Activated CD8-positive, alpha-beta memory T cell treated with anti-CD3 and anti-CD28 coated beads, Interleukin-2, amount 10 ng/mL, durations not matched to agents 7 days and 5 days (primary cell): ENCODE results near the gene ZNF41. TPM values are rescaled to one million over a fixed set of nuclear protein-coding genes. Genes with fewer than 3 reads are reported as not detected.

Source experiments
- ATAC-seq: fragments of 150-1000 bp; cut with Tn5 transposase; one replicate; pipeline ENCODE4 v1.10.0; 2021; ENCODE audit warnings: moderate library complexity
- CTCF ChIA-PET: fragments of 350-600 bp; sonication (Branson Sonifier 250); formaldehyde crosslinking; loops from one replicate; lab custom pipeline; 2021; ENCODE audit warnings: antibody characterized with exemption; lab: Charles Lee
- DNase-seq: peaks from one replicate; pipeline ENCODE4 v3.0.0-alpha.2; 2020
- H3K27ac Mint-ChIP-seq: one replicate; pipeline ENCODE4 v1.8.0; 2021; ENCODE audit warnings: mild to moderate bottlenecking, mixed read lengths
- H3K27me3 Mint-ChIP-seq: one replicate; pipeline ENCODE4 v1.8.0; 2021; ENCODE audit warnings: mixed read lengths
- H3K36me3 Mint-ChIP-seq: one replicate; pipeline ENCODE4 v1.8.0; 2021; ENCODE audit warnings: mild to moderate bottlenecking, mixed read lengths
- H3K4me1 Mint-ChIP-seq: one replicate; pipeline ENCODE4 v1.8.0; 2021; ENCODE audit warnings: mixed read lengths
- H3K4me3 Mint-ChIP-seq: one replicate; pipeline ENCODE4 v1.8.0; 2021; ENCODE audit warnings: mild to moderate bottlenecking, moderate library complexity, mixed read lengths
- H3K9me3 Mint-ChIP-seq: one replicate; pipeline ENCODE4 v1.8.0; 2022; ENCODE audit warnings: low read depth, mixed read lengths
- total RNA-seq, 2 experiments: library from RNA; stranded (reverse); gene quantifications; one replicate each; pipeline ENCODE4 v1.2.3, GENCODE V29; 2021

The ZNF41 gene
- total RNA-seq, 2 experiments from 2014 or later = 9.5 to 10.4 TPM

- no peak for ATAC-seq
- no peaks in the 10 kb centered on the region for H3K27me3 Mint-ChIP-seq
- peaks cover 29% of the 10 kb centered on the region for H3K4me1 Mint-ChIP-seq
- CTCF ChIA-PET = interaction anchor here (0.9 to 1.3 kb wide), 2 partner anchors 42 to 97 kb away, joined by 3 read pairs; no protein-coding TSS in a partner anchor
- peaks cover 13% of the 10 kb centered on the region for H3K36me3 Mint-ChIP-seq
- peak overlapping the region; percentile 43 for H3K27ac Mint-ChIP-seq
- H3K4me3 Mint-ChIP-seq = peak overlapping the region; percentile 95
- no peak for DNase-seq
- H3K9me3 Mint-ChIP-seq = no peaks in the 10 kb centered on the region
Measured at GRCh38 chrX:47481160-47481559, 1.9 kb downstream of the ZNF41 start.

DNA sequence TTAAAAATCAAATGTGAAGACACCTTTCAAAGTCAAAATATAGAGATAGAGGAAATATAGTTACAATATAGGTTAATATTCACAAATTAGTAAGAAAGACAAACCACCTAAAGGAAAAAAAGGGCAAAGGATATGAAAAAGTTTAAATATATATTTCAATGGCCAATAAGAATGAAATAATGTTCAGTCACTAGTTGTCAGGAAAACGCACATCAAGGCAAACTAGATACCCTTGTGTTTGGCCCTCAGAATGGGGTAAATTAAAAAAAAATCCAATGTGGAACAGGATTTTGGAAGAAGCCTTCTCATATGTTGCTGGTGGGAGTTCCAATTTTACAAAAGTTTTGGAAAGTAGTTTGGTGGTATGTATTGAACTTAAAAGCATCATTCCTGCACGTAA, 2.4 kb downstream of the ZNF41 start:
- Mint-ChIP-seq H3K9me3 (no peaks in the 10 kb centered on the region), H3K4me1 (peaks cover 30% of the 10 kb centered on the region), H3K36me3 (peaks cover 17% of the 10 kb centered on the region), H3K27ac (no peak overlapping the region), H3K4me3 (no peak overlapping the region), H3K27me3 (no peaks in the 10 kb centered on the region)
- CTCF ChIA-PET = interaction anchor here (1.2 kb wide), 1 partner anchor 96 kb away, joined by 4 read pairs; no protein-coding TSS in a partner anchor
- DNase-seq = no peak
- ATAC-seq = no peak

DNA sequence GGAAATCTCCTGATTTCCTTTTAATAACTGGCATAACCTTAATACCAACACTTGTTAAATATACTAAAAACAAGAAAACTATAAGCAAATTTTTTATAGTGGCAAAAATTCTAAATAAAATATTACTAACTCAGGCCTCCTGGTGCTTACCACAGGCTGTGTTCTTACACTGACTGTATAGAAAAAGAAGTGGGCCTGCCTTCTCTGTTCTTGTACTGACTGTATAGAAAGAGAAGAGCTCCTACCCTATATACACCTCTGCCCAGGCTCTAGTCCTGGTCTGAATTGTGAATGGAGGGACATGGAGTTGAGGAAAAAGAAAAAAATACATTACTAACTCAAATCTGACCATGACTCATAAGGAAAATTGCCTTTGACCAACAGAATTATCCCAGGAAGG, 7.5 kb downstream of the ZNF41 start:
- H3K9me3 Mint-ChIP-seq = no peaks in the 10 kb centered on the region
- DNase-seq = no peak
- no peak overlapping the region for H3K4me3 Mint-ChIP-seq
- H3K27ac Mint-ChIP-seq = no peak overlapping the region
- H3K36me3 Mint-ChIP-seq = peaks cover 18% of the 10 kb centered on the region
- CTCF ChIA-PET = no interaction called here
- H3K27me3 Mint-ChIP-seq = no peaks in the 10 kb centered on the region
- ATAC-seq = no peak
- peaks cover 3% of the 10 kb centered on the region for H3K4me1 Mint-ChIP-seq

DNA sequence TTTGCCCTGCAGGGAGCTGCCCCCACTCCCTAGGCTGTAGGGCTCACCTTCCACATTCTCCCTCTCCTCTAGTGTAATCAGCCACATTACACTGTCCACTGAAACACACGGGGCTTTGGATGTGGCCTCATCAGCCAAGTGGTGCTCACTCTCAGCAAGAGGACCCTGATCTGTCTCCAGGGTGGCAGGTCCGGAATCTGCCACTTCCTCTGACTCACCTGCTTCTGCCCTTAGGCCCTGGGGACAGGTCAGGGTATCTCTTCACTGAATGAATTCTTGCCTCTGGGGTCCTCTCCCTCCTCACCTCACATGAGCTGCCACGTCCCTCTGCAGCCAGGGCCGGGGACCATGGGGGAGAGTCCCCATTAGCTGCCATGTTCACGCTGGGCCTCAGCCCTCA, 15.9 kb downstream of the ZNF41 start:
- Mint-ChIP-seq H3K9me3 (no peaks in the 10 kb centered on the region), H3K4me1 (no peaks in the 10 kb centered on the region), H3K27me3 (no peaks in the 10 kb centered on the region), H3K27ac (no peak overlapping the region), H3K4me3 (no peak overlapping the region), H3K36me3 (peaks cover 49% of the 10 kb centered on the region)
- no peak for DNase-seq
- CTCF ChIA-PET = no interaction called here
- ATAC-seq = no peak

GRCh38 chrX:47460561-47460960, 22.5 kb downstream of the ZNF41 start:
- no peak overlapping the region for H3K4me3 Mint-ChIP-seq
- DNase-seq = no peak
- H3K9me3 Mint-ChIP-seq = no peaks in the 10 kb centered on the region
- H3K36me3 Mint-ChIP-seq = peaks cover 52% of the 10 kb centered on the region
- no peaks in the 10 kb centered on the region for H3K27me3 Mint-ChIP-seq
- no peak for ATAC-seq
- CTCF ChIA-PET = no interaction called here
- peaks cover 12% of the 10 kb centered on the region for H3K4me1 Mint-ChIP-seq
- no peak overlapping the region for H3K27ac Mint-ChIP-seq

GRCh38 chrX:47458528-47458927, 24.5 kb downstream of the ZNF41 start:
- DNase-seq (peak; percentile 64), ATAC-seq (no peak)
- Mint-ChIP-seq H3K27me3 (no peaks in the 10 kb centered on the region), H3K36me3 (peaks cover 56% of the 10 kb centered on the region), H3K27ac (no peak overlapping the region), H3K9me3 (peaks cover 3% of the 10 kb centered on the region), H3K4me3 (no peak overlapping the region), H3K4me1 (peaks cover 12% of the 10 kb centered on the region)
- CTCF ChIA-PET = no interaction called here

GRCh38 chrX:47456080-47456479, 26.9 kb downstream of the ZNF41 start:
- CTCF ChIA-PET = no interaction called here
- Mint-ChIP-seq H3K9me3 (peaks cover 4% of the 10 kb centered on the region), H3K4me1 (peaks cover 12% of the 10 kb centered on the region), H3K27ac (no peak overlapping the region), H3K27me3 (no peaks in the 10 kb centered on the region), H3K36me3 (peaks cover 66% of the 10 kb centered on the region), H3K4me3 (no peak overlapping the region)
- DNase-seq (no peak), ATAC-seq (no peak)

DNA sequence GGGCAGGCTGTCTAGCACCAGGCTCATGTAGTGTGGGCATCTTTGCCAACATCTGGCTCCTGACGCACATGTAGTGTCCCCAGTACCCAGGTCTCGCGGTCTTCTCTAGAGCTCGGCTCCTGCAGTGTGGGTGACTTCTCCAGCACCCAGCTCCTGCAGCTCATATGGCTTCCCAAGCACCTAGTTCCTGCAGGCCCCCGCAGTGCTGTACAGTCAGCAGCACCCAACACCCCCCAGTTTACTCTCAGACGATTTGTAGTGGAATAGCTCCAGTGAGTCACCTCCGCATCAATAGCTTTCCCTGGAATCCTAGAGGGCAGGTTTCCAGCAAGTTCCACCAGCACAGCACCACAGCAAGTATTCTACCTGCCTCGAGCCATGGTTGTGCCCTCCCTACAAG, 30.9 kb downstream of the ZNF41 start:
- Mint-ChIP-seq H3K27ac (no peak overlapping the region), H3K27me3 (no peaks in the 10 kb centered on the region), H3K4me1 (no peaks in the 10 kb centered on the region), H3K9me3 (peaks cover 24% of the 10 kb centered on the region), H3K36me3 (peaks cover 88% of the 10 kb centered on the region), H3K4me3 (no peak overlapping the region)
- no peak for DNase-seq
- no peak for ATAC-seq
- CTCF ChIA-PET = no interaction called here

DNA sequence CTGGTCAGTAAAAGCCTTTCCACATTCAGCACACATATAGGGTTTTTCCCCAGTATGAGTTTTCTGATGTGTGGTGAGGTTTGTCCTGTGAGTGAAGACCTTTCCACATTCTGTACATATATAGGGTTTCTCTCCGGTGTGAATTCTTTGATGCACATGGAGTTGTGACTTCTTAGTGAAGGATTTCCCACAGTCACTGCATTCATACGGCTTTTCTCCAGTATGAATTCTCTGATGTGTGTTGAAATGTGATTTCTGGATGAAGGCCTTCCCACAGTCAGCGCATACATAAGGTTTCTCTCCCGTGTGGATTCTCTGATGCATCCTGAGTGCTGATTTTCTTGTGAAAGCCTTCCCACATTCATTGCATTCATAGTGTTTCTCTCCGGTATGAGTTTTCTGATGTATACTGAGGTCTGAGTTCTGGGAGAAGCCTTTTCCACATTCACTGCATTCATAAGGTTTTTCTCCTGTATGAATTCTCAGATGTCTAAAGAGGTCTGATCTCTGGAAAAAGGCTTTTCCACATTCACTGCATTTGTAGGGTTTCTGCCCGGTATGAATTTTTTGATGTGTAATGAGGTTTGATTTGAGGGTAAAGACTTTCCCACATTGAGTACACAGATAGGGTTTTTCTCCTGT, 34.7 kb downstream of the ZNF41 start:
- Mint-ChIP-seq H3K36me3 (peaks cover 74% of the 10 kb centered on the region), H3K27ac (no peak overlapping the region), H3K4me1 (no peaks in the 10 kb centered on the region), H3K4me3 (no peak overlapping the region), H3K9me3 (peaks cover 22% of the 10 kb centered on the region), H3K27me3 (no peaks in the 10 kb centered on the region)
- DNase-seq (no peak), ATAC-seq (no peak)
- CTCF ChIA-PET = no interaction called here

DNA sequence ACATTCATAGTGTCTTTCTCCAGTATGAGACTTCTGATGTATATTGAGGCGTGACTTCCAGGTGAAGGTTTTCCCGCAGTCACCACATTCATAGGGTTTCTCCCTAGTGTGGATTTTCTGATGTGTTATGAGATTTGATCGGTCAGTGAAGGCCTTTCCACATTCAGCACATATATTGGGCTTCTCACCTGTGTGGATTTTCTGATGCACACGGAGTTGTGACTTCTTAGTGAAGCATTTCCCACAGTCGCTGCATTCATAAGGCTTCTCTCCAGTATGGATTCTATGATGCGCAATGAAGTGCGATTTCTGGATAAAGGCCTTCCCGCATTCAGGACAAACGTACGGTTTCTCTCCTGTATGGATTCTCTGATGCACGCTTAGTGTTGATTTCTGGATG, 35.4 kb downstream of the ZNF41 start:
- no peaks in the 10 kb centered on the region for H3K27me3 Mint-ChIP-seq
- H3K4me3 Mint-ChIP-seq = no peak overlapping the region
- no peak overlapping the region for H3K27ac Mint-ChIP-seq
- no peaks in the 10 kb centered on the region for H3K4me1 Mint-ChIP-seq
- ATAC-seq (no peak), DNase-seq (no peak)
- peaks cover 68% of the 10 kb centered on the region for H3K36me3 Mint-ChIP-seq
- peaks cover 22% of the 10 kb centered on the region for H3K9me3 Mint-ChIP-seq
- CTCF ChIA-PET = no interaction called here

GRCh38 chrX:47446971-47447370, 36.1 kb downstream of the ZNF41 start:
- DNase-seq (no peak), ATAC-seq (no peak)
- peaks cover 63% of the 10 kb centered on the region for H3K36me3 Mint-ChIP-seq
- H3K27me3 Mint-ChIP-seq = no peaks in the 10 kb centered on the region
- no peak overlapping the region for H3K27ac Mint-ChIP-seq
- no peaks in the 10 kb centered on the region for H3K4me1 Mint-ChIP-seq
- no peak overlapping the region for H3K4me3 Mint-ChIP-seq
- peaks cover 23% of the 10 kb centered on the region for H3K9me3 Mint-ChIP-seq
- CTCF ChIA-PET = no interaction called here

DNA sequence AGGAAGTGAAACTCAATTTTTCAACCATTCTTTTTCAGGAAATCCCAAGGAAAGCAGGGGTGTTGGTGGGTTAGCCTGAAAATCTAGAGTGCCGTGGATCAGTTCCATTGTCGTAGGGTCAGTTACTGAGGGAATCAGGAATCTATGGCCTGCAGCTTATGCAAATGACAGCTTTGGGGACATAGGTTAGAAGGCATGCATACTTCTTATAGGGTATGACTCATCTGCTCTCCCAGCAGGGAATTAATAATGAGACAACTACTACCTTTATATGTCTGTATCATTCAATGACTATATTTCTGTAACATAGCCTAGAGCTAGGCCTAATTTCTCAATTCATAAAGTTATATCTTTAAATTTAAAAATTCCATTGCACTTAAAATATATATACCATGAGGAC, 36.6 kb downstream of the ZNF41 start:
- ATAC-seq (no peak), DNase-seq (no peak)
- H3K36me3 Mint-ChIP-seq = peaks cover 61% of the 10 kb centered on the region
- H3K27ac Mint-ChIP-seq = no peak overlapping the region
- H3K4me3 Mint-ChIP-seq = no peak overlapping the region
- H3K4me1 Mint-ChIP-seq = no peaks in the 10 kb centered on the region
- CTCF ChIA-PET = no interaction called here
- H3K9me3 Mint-ChIP-seq = peaks cover 25% of the 10 kb centered on the region
- H3K27me3 Mint-ChIP-seq = no peaks in the 10 kb centered on the region

DNA sequence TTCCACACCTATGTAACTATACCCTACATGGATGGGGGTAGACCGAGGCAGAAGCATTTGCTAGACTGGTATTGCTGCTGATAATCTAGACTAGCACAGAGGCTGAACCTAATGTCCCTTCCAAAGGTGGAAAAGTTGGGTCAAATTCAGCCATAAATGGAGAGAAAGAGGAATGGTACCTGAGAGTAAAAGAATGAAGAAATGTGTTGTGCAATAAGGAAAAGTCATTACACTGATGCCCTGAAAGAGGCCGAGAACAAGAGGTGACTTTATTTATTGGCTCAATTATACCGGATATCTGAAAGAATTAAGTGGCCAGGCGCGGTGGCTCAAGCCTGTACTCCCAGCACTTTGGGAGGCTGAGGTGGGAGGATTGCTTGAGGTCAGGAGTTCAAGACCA, 52.1 kb downstream of the ZNF41 start:
- no peak for ATAC-seq
- H3K36me3 Mint-ChIP-seq = peaks cover 1% of the 10 kb centered on the region

DNA sequence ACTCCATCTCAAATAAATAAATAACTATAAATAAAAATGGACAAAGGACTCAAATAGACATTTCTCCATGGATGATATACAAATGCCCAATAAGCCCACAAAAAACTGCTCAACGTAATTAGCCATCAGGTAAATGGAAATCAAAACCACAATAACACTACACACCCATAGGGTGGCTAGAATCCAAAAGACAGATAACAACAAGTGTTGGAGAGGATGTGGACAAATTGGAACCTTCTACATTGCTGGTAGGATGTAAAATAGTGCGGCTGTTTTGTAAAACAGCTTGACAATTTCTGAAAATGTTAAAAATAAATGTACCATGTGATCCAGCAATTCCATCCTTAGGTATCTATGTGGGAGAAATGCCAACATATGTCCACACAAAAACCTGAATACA, 60.6 kb downstream of the ZNF41 start:
- H3K4me3 Mint-ChIP-seq = no peak overlapping the region
- DNase-seq = no peak
- peaks cover 7% of the 10 kb centered on the region for H3K9me3 Mint-ChIP-seq
- H3K27ac Mint-ChIP-seq = no peak overlapping the region
- H3K27me3 Mint-ChIP-seq = no peaks in the 10 kb centered on the region
- CTCF ChIA-PET = no interaction called here
- no peaks in the 10 kb centered on the region for H3K4me1 Mint-ChIP-seq
- peaks cover 1% of the 10 kb centered on the region for H3K36me3 Mint-ChIP-seq
- no peak for ATAC-seq

More for the DNA sequence above, 52.1 kb downstream of the ZNF41 start:
- DNase-seq = no peak
- Mint-ChIP-seq H3K27ac (no peak overlapping the region), H3K4me3 (no peak overlapping the region), H3K9me3 (no peaks in the 10 kb centered on the region), H3K27me3 (no peaks in the 10 kb centered on the region), H3K4me1 (no peaks in the 10 kb centered on the region)
- CTCF ChIA-PET = no interaction called here
